Glutamatergic neuron (in vitro differentiated cells): Measurements from ENCODE around the gene ZNF496. TPM values are rescaled to one million over a fixed set of nuclear protein-coding genes. Genes with fewer than 3 reads are reported as not detected.

Source experiments
- DNase-seq: peaks from one replicate; pipeline ENCODE4 v3.0.0; 2022
- H3K27ac Mint-ChIP-seq: one replicate; pipeline ENCODE4 v1.8.0; 2020; ENCODE audit warnings: mild to moderate bottlenecking, mixed read lengths, inconsistent platforms; ENCODE audit not compliant: unreplicated experiment
- H3K27me3 Mint-ChIP-seq: one replicate; pipeline ENCODE4 v1.8.0; 2020; ENCODE audit warnings: mild to moderate bottlenecking, moderate library complexity, mixed read lengths, inconsistent platforms; ENCODE audit not compliant: unreplicated experiment
- H3K36me3 Mint-ChIP-seq: one replicate; pipeline ENCODE4 v1.8.0; 2020; ENCODE audit warnings: mild to moderate bottlenecking, mixed read lengths, inconsistent platforms; ENCODE audit not compliant: unreplicated experiment
- H3K4me1 Mint-ChIP-seq: one replicate; pipeline ENCODE4 v1.8.0; 2020; ENCODE audit warnings: mild to moderate bottlenecking, low read depth, mixed read lengths, inconsistent platforms; ENCODE audit not compliant: unreplicated experiment
- H3K4me3 Mint-ChIP-seq: one replicate; pipeline ENCODE4 v1.8.0; 2020; ENCODE audit warnings: mild to moderate bottlenecking, mixed read lengths, inconsistent platforms; ENCODE audit not compliant: unreplicated experiment
- H3K9me3 Mint-ChIP-seq: one replicate; pipeline ENCODE4 v1.8.0; 2020; ENCODE audit warnings: mild to moderate bottlenecking, moderate library complexity, mixed read lengths, inconsistent platforms; ENCODE audit not compliant: unreplicated experiment
- total RNA-seq: library from RNA; stranded (reverse); fragmentation: NEBNext Ultra II Directional; extraction: Animal tissue kit (Norgen Biotek cat#: 25700); gene quantifications from one replicate; pipeline ENCODE4 v1.2.1, GENCODE V29; 2021; ENCODE audit not compliant: unreplicated experiment
- TF ChIP-seq, protein P1 (sequence below): fragments of 200-600 bp; sonication (generic); IDR thresholded peaks from one replicate; pipeline ENCODE4 v1.5.0; 2021; ENCODE audit not compliant: partially characterized antibody, unreplicated experiment

The ZNF496 gene
- total RNA-seq, 1 donor from 2014 or later, result 60.5 TPM

- Mint-ChIP-seq H3K36me3 (no peaks in the 10 kb centered on the region), H3K9me3 (no peaks in the 10 kb centered on the region), H3K27ac (no peak overlapping the region), H3K27me3 (peaks cover under 1% of the 10 kb centered on the region), H3K4me1 (peaks cover 2% of the 10 kb centered on the region), H3K4me3 (no peak overlapping the region)
- TF ChIP-seq, protein P1, sequence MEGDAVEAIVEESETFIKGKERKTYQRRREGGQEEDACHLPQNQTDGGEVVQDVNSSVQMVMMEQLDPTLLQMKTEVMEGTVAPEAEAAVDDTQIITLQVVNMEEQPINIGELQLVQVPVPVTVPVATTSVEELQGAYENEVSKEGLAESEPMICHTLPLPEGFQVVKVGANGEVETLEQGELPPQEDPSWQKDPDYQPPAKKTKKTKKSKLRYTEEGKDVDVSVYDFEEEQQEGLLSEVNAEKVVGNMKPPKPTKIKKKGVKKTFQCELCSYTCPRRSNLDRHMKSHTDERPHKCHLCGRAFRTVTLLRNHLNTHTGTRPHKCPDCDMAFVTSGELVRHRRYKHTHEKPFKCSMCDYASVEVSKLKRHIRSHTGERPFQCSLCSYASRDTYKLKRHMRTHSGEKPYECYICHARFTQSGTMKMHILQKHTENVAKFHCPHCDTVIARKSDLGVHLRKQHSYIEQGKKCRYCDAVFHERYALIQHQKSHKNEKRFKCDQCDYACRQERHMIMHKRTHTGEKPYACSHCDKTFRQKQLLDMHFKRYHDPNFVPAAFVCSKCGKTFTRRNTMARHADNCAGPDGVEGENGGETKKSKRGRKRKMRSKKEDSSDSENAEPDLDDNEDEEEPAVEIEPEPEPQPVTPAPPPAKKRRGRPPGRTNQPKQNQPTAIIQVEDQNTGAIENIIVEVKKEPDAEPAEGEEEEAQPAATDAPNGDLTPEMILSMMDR, result no peak
- DNase-seq, result no peak
These were observed 9.2 kb downstream of the ZNF496 start for GRCh38 chr1:247322442-247322841.

DNA sequence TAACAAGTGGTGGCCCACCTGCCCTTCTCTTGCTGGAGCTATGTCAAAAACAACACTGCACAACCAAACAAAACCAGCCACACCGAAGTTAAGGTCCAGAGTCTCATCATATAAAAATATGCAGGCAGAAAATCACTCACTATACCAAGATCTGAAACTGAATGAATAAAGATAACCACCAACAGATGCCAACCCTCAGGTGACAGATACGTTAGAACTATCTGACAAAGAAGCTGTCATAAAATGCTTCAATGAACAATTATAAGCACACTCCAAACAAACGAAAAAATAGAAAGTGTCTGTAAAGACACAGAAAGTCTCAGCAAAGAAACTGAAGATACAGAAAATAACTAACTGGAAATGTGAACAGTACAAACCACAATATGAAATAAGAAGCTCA lies 14.0 kb downstream of the ZNF496 start:
- no peak for DNase-seq
- Mint-ChIP-seq H3K9me3 (peaks cover 3% of the 10 kb centered on the region), H3K4me3 (no peak overlapping the region), H3K4me1 (peaks cover 15% of the 10 kb centered on the region), H3K27me3 (no peaks in the 10 kb centered on the region), H3K27ac (no peak overlapping the region), H3K36me3 (peaks cover 12% of the 10 kb centered on the region)
- TF ChIP-seq, protein P1, result no peak

GRCh38 chr1:247316590-247317197 lies 15.0 kb downstream of the ZNF496 start:
- Mint-ChIP-seq H3K36me3 (peaks cover 12% of the 10 kb centered on the region), H3K27ac (no peak overlapping the region), H3K4me1 (peaks cover 15% of the 10 kb centered on the region), H3K4me3 (no peak overlapping the region), H3K27me3 (no peaks in the 10 kb centered on the region), H3K9me3 (peaks cover 3% of the 10 kb centered on the region)
- DNase-seq, result no peak
- TF ChIP-seq, protein P1, result no peak

GRCh38 chr1:247304031-247304430 lies 27.6 kb downstream of the ZNF496 start:
- no peak overlapping the region for H3K27ac Mint-ChIP-seq
- H3K4me1 Mint-ChIP-seq, result peaks cover 4% of the 10 kb centered on the region
- H3K36me3 Mint-ChIP-seq, result peaks cover 27% of the 10 kb centered on the region
- H3K27me3 Mint-ChIP-seq, result peaks cover 3% of the 10 kb centered on the region
- no peak overlapping the region for H3K4me3 Mint-ChIP-seq
- TF ChIP-seq, protein P1, result no peak
- peaks cover 7% of the 10 kb centered on the region for H3K9me3 Mint-ChIP-seq
- DNase-seq, result no peak

DNA sequence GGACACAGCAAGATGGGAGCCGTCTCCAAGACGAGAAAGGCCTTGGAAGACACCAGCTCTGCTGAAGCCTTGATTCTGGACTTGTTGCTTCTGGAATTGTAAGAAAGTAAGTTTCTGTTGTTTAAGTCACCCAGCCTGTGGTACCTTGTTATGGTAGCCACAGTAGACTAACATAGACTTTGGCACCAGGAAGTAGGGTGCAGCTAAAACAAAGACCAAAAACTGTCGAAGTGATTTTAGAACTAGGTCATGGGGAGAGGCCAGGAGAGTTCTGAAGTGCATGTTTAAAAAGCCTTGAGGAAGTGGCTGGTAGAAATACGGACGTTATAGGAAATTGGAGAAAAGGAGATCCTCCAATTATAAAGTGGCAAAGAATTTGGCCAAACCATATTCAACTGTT lies 28.5 kb downstream of the ZNF496 start:
- Mint-ChIP-seq H3K4me3 (no peak overlapping the region), H3K27me3 (peaks cover 3% of the 10 kb centered on the region), H3K27ac (no peak overlapping the region), H3K36me3 (peaks cover 30% of the 10 kb centered on the region), H3K4me1 (peaks cover 9% of the 10 kb centered on the region), H3K9me3 (peaks cover 9% of the 10 kb centered on the region)
- DNase-seq, result no peak
- TF ChIP-seq, protein P1, result no peak
